MM.1S (cell line): ENCODE results near the gene PLEKHH1.

Source experiments
- DNase-seq: peaks from one replicate; pipeline ENCODE4 v3.0.0-alpha.2; 2015
- H2AFZ ChIP-seq: fragments of 300-600 bp; sonication (generic); 2 replicates; pipeline ENCODE4 v1.6.0; 2016; ENCODE audit warnings: antibody characterized with exemption, low read length
- H3F3A ChIP-seq: fragments of 300-600 bp; sonication (generic); 2 replicates; pipeline ENCODE4 v1.6.1; 2016; ENCODE audit warnings: mild to moderate bottlenecking, antibody characterized with exemption, low read length, moderate library complexity, mixed read lengths; ENCODE audit not compliant: insufficient read depth
- H3K27ac ChIP-seq: fragments of 300-600 bp; sonication (generic); 2 replicates; pipeline ENCODE4 v1.5.1; 2016; ENCODE audit warnings: mild to moderate bottlenecking, low read length
- H3K27me3 ChIP-seq: fragments of 300-600 bp; sonication (generic); replicated peaks from 2 replicates; pipeline ENCODE4 v1.6.0; 2016; ENCODE audit warnings: low read length; ENCODE audit not compliant: insufficient read depth
- H3K36me3 ChIP-seq: fragments of 300-600 bp; sonication (generic); replicated peaks from 2 replicates; pipeline ENCODE4 v1.6.1; 2016; ENCODE audit warnings: mild to moderate bottlenecking, low read length, mixed read lengths; ENCODE audit not compliant: insufficient read depth
- H3K4me1 ChIP-seq: fragments of 300-600 bp; sonication (generic); 2 replicates; pipeline ENCODE4 v1.6.1; 2016; ENCODE audit warnings: low read length, mixed read lengths
- H3K4me2 ChIP-seq: fragments of 300-600 bp; sonication (generic); 2 replicates; pipeline ENCODE4 v1.6.0; 2016; ENCODE audit warnings: low read depth, low read length
- H3K4me3 ChIP-seq: fragments of 300-600 bp; sonication (generic); 2 replicates; pipeline ENCODE4 v1.5.1; 2016; ENCODE audit warnings: low read length, mixed read lengths
- H3K79me2 ChIP-seq: fragments of 300-600 bp; sonication (generic); 2 replicates; pipeline ENCODE4 v1.6.1; 2016; ENCODE audit warnings: mixed run types, low read length, mixed read lengths
- H3K9ac ChIP-seq: fragments of 300-600 bp; sonication (generic); 2 replicates; pipeline ENCODE4 v1.6.1; 2016; ENCODE audit warnings: low read length, mixed read lengths
- H3K9me2 ChIP-seq: fragments of 300-600 bp; sonication (generic); replicated peaks from 2 replicates; pipeline ENCODE4 v1.6.1; 2016; ENCODE audit warnings: mild to moderate bottlenecking, low read length, mixed read lengths; ENCODE audit not compliant: insufficient read depth
- H3K9me3 ChIP-seq: fragments of 300-600 bp; sonication (generic); replicated peaks from 2 replicates; pipeline ENCODE4 v1.6.1; 2016; ENCODE audit warnings: mild to moderate bottlenecking, low read length, mixed read lengths; ENCODE audit not compliant: insufficient read depth
- H4K20me1 ChIP-seq: fragments of 300-600 bp; sonication (generic); 2 replicates; pipeline ENCODE4 v1.6.1; 2016; ENCODE audit warnings: mild to moderate bottlenecking, low read length, moderate library complexity, mixed read lengths; ENCODE audit not compliant: insufficient read depth
- EZH2 ChIP-seq: fragments of 300-600 bp; sonication (generic); optimal IDR thresholded peaks from 2 replicates; pipeline ENCODE3; 2017; ENCODE audit warnings: low read depth, mild to moderate bottlenecking, antibody characterized with exemption, low read length, mixed read lengths
- EZH2phosphoT487 ChIP-seq: fragments of 300-600 bp; sonication (generic); IDR thresholded peaks from 2 replicates; pipeline ENCODE4 v1.6.1; 2018; ENCODE audit warnings: antibody characterized with exemption, low read length
- TF ChIP-seq, protein P1 (sequence below): fragments of 300-600 bp; sonication (generic); IDR thresholded peaks from 2 replicates; pipeline ENCODE4 v1.5.1; 2016; ENCODE audit warnings: antibody characterized with exemption, low read length, mixed read lengths

PLEKHH1 gene

DNA sequence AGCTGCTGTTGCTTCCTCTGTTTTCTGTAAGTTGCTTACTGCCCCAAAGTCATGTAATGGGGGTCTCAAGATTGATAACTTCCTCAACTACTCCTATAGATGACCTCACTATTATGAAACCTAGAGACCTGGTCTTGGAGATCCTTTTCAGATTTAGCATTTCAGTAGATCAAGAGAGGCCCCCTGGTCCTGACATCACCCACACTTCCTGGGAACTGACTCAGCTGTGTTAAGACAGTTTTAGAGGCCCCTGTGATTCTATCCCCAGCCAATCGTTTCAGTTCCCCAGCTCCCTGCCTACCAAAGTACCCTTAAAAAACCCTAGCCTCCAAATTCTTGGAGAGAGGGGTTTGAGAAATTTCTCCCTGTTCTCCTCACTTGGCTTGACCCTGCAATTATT lies 77.4 kb downstream of the PLEKHH1 start:
- Histone ChIP-seq H3K27me3 (no peaks in the 10 kb centered on the region), H3K9me3 (no peaks in the 10 kb centered on the region), H3K4me3 (no peak overlapping the region), H3K27ac (no peak overlapping the region), H3F3A (no peaks in the 10 kb centered on the region), H2AFZ (no peak overlapping the region), H3K9me2 (no peaks in the 10 kb centered on the region), H3K79me2 (no peaks in the 10 kb centered on the region), H3K4me2 (no peak overlapping the region), H3K36me3 (no peaks in the 10 kb centered on the region), H3K4me1 (no peaks in the 10 kb centered on the region), H4K20me1 (no peaks in the 10 kb centered on the region), H3K9ac (no peak overlapping the region)
- TF ChIP-seq EZH2phosphoT487, result no peak
- no peak for TF ChIP-seq EZH2
- TF ChIP-seq, protein P1, sequence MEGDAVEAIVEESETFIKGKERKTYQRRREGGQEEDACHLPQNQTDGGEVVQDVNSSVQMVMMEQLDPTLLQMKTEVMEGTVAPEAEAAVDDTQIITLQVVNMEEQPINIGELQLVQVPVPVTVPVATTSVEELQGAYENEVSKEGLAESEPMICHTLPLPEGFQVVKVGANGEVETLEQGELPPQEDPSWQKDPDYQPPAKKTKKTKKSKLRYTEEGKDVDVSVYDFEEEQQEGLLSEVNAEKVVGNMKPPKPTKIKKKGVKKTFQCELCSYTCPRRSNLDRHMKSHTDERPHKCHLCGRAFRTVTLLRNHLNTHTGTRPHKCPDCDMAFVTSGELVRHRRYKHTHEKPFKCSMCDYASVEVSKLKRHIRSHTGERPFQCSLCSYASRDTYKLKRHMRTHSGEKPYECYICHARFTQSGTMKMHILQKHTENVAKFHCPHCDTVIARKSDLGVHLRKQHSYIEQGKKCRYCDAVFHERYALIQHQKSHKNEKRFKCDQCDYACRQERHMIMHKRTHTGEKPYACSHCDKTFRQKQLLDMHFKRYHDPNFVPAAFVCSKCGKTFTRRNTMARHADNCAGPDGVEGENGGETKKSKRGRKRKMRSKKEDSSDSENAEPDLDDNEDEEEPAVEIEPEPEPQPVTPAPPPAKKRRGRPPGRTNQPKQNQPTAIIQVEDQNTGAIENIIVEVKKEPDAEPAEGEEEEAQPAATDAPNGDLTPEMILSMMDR, result no peak
- no peak for DNase-seq

DNA sequence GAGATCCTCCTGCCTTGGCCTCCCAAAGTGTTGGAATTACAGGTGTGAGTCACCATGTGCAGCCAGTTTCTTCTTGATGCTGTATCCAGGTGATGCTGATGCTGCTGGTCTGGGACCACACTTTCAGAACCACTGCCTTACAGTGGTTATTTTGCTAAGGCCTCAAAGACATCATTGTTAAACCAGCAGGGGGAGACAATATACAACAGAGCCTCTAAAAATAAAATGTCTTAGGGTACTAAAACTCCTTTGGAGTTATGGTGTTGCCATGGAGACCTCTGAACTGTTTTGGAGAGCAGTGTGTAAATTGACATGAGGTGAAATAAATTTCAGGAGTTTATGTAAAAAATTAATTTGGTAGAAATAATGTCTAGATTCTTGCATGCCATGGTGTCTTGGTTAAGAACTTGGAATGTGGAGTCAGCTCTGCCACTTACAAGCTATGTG lies 85.5 kb downstream of the PLEKHH1 start:
- H3F3A ChIP-seq, result peaks cover 9% of the 10 kb centered on the region
- DNase-seq, result peak; percentile 56
- H3K9me2 ChIP-seq, result no peaks in the 10 kb centered on the region
- H3K27ac ChIP-seq, result peak overlapping the region; percentile 58; the same call in 1 of the 2 replicates
- no peak overlapping the region for H2AFZ ChIP-seq
- H3K4me3 ChIP-seq, result no peak overlapping the region
- H3K27me3 ChIP-seq, result no peaks in the 10 kb centered on the region
- H3K4me1 ChIP-seq, result 0 out of 2 replicates have a peak, but pooled peaks cover 2% of the 10 kb centered on the region
- peak overlapping the region; percentile 83; the same call in 1 of the 2 replicates for H3K4me2 ChIP-seq
- H3K9me3 ChIP-seq, result no peaks in the 10 kb centered on the region
- no peaks in the 10 kb centered on the region for H3K79me2 ChIP-seq
- no peak overlapping the region for H3K9ac ChIP-seq
- no peaks in the 10 kb centered on the region for H4K20me1 ChIP-seq
- no peak for TF ChIP-seq EZH2
- TF ChIP-seq, protein P1, result peak; percentile 48
- TF ChIP-seq EZH2phosphoT487, result no peak
- H3K36me3 ChIP-seq, result no peaks in the 10 kb centered on the region

DNA sequence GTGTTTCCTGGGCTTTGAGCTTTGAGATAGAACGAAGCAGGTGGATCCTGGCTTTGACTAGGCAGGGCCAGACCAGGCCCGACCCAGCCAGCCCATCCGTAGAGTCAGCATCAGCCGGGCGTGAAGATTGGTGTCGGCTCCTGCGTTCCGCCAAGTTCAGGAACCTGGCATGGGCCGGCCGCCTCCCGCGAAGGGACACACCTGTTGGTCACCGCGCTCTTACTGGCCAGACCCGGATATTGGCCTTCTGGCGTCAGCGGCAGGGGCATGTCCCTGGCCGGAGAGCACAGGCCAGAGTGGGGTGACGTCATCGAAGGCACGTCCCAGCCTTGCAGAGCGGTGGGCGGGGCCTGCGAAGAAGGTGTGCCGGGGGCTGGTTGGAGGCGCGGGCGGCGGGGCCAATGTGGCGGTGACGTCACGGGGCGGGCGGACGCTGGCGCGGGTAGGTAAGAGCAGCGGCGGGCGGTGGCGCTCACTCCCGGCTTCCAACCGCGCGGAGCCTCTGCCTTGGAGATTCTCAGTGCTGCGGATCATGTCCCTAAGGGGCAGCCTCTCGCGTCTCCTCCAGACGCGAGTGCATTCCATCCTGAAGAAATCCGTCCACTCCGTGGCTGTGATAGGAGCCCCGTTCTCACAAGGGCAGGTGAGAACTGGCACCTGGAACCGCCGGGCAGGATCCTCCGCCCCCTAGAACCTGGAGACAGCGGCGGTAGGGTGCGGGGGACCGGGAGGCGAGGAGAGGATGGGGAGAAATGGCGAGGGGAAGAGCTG lies 86.5 kb downstream of the PLEKHH1 start, which contains the start of gene ARG2:
Gene ARG2 (plus strand): TSS at position 475 of the 771 bp plus-strand sequence. CDS start 58 bp downstream, at position 533.
- TF ChIP-seq EZH2, result no peak
- TF ChIP-seq, protein P1, result 0 out of 2 replicates have a peak, but pooled peaks have one; percentile 5
- Histone ChIP-seq H4K20me1 (no peaks in the 10 kb centered on the region), H3K4me1 (0 out of 2 replicates have a peak, but pooled peaks cover 2% of the 10 kb centered on the region), H2AFZ (peak within 1 kb of the TSS; percentile 78), H3K36me3 (no peaks in the 10 kb centered on the region), H3K27ac (peak within 1 kb of the TSS; percentile 58; the same call in 1 of the 2 replicates), H3K4me2 (peak within 1 kb of the TSS; percentile 83), H3K9ac (peak within 1 kb of the TSS; percentile 67), H3F3A (peaks cover 9% of the 10 kb centered on the region), H3K79me2 (no peaks in the 10 kb centered on the region), H3K27me3 (no peaks in the 10 kb centered on the region), H3K9me2 (no peaks in the 10 kb centered on the region), H3K9me3 (no peaks in the 10 kb centered on the region), H3K4me3 (peak within 1 kb of the TSS; percentile 72)
- peak; percentile 88 for DNase-seq
